Stimulated activated CD8-positive, alpha-beta memory T cell treated with anti-CD3 and anti-CD28 coated beads, Interleukin-2, amount 100 ng/mL, for 1 hour (primary cell): ENCODE data around the gene SEZ6.

Experiments
- DNase-seq, 2 donors: peaks; one replicate each; pipeline ENCODE4 v3.0.0-alpha.2; 2020; ENCODE audit warnings: low read depth in 2 of 2

Gene SEZ6

DNA sequence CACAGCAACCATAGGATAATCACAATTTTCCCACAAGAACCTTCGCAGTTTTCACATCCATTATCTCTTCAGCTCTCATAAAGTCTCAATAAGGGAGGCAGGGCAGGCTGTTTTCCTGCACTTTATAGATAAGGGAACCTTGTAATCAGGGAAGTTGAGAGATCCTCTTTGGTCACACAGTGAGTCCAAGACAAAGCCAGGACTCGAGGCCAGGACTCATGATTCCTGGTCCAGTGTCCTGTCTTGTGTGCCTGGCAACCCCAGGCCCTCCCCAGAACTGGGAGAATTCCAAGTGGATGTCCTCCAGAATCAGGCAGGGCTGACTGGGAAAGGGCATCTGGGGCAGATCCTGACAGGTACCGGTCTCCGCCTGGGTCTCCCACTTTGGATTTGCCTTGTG, 31.4 kb downstream of the SEZ6 start:
- no peak for DNase-seq

- DNase-seq: no peak
Observed at GRCh38 chr17:28973425-28973824, 32.4 kb downstream of the SEZ6 start.

- no peak for DNase-seq
Observed at GRCh38 chr17:28972437-28972836, 33.4 kb downstream of the SEZ6 start.

DNA sequence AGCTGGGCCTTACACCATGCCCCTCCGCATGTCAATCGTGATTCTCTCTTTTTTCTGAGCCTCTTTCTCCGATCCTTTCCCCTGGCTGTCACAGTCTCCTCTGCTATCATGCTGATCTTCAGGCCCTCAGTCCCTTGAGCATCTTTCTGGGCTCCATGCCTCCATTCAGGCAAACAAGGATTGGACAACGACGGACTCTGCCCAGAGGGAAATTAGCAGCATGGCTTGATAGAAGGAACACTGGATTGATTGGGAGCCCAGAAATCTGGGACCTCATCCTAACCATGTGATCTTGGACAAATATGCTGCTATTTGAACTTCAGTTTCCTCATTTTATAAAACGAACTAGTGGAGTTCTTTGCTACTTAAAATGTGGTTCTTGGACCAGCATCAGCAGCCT, 35.0 kb downstream of the SEZ6 start:
- no peak for DNase-seq

- DNase-seq: no peak
Observed at GRCh38 chr17:28969706-28970393, 36.0 kb downstream of the SEZ6 start.

DNA sequence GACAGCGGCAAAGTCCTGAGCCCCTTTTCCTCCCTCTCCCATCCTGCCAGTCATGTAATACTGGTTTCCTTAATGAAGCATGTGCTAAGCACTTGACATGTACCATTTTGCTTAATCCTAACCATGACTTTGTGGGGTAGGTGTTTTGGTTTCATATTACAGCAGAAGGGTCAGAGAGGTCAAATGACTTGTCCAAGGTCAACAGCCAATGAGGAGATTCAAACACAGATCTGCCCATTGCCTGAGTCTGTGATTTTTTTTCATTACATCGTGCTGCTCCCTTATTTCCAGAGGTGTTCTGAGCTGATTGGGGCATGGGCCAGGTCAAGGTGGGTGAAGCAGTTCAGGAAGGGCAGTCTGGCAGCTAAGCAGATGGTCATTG, 36.9 kb downstream of the SEZ6 start:
- DNase-seq: no peak

DNA sequence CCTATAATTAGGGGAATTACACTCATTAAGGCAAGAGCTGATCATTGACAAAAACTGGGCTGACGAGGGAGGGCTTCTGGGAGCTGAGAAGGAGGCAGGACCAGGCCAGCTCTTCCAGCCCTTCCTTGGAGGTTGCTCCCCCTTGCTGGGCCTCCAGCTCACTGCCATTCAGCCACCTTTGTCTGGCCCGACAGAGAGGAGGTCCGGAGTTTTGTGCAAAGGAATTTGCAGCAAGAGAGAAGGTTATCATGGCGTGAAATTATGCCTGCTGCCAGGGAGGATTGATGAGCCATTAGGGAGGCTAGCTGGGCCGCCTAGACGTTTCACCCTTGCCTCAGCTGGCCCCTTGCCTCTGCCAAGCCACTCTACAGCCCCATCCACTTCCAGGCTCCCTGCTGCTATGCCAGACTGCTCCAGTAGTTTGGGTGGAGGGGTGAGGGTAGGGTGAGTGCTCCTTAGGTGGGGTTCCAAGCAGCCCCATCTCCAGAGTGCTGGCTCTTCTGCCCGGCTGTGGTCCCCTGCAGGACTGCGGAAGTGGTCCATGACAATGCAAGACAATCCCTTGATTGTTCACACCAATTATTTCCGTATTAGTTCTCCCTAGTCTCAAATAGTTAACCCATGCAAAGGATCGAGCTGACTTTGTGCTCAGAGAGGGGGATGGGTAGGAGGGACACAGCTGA, 37.5 kb downstream of the SEZ6 start:
- DNase-seq: no peak

DNA sequence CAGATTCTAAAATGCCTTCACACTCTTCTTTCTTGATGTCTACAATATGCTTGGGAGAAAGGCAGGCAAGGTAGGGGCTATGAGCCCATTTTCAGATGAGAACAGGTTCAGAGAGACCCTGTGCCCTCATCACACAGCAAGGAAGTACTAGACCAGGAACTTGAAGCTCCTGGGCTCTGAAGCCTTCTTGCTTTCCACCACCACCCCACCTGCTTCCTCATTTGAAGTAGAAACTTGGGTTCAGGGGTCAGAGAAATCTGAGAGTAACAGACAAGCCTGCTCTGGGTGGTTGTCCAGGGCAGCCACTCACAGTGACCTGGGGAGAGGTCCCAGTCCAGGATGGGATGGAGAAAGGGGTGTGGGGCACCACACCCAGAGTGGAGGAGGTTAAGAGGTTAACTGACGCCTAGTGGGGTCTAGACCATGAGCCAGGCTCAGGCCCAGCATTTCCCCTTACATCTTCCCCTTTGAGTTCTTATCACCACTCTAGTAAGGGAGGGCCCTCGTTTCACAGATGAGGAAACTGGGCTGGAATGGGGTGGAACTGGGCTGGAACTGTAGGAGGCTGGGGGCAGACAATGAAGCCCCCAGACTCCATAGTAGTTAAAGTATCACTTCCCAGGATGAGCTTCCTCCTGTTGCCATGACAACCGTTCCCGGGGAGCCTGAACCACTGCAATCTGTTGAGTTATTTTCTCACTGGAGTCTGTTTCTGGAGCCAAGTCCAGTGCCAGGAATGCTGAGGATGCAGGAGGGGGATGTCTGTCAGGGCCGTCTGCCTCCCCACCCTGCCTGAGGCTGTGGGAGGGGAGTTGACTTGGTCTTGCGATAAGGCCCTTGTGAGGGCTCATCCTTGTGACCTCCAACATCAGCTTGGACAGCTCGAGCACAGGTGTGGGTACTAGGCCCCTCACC, 38.4 kb downstream of the SEZ6 start:
- DNase-seq: no peak

- no peak for DNase-seq
Observed at GRCh38 chr17:28963841-28964240, 42.0 kb downstream of the SEZ6 start.

DNA sequence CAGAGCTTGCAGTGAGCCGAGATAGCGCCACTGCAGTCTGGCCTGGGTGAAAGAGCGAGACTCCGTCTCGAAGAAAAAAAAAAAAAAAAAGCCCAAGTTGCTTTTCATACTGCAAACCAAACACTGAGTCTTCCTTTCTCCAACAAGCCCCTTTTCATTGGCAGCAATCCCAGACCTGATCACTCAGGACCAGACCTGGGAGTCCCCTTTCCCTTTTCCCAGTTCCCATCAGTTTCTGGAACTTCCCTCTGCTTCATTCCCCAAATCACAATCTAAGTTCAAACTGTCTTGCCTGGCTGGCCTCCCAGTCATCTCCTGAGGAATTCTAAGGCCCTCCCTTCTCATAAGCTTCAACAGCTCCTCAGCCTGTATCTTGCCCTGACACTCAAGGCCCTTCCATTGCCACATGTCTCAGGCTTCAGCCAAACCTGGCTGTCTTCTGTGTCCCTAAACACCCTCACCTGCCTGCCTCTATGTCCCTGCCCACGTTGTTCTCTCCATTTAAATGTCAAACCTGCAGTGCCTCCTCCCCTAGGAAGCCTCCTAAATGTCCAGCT, 42.7 kb downstream of the SEZ6 start:
- no peak for DNase-seq

DNA sequence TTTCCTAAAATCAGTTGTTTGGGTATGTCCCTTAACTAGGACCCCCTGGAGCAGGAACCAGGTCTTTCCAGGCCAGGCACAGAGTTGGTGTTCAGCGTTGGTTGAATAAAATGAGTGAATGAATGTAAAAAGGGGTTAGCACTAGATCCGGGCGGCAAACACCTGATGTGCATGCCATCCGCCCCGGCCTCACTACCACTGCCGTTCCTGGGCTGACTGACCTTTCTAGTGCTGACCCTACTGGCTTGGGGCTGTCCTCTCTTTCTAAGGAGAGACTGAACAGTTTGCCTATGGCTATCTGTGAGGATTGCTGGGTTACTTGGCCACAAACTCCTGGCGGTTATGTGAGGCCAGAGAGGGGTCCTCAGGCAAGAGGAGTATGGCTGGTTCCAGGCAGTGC, 44.4 kb downstream of the SEZ6 start:
- no peak for DNase-seq

- no peak for DNase-seq
Observed at GRCh38 chr17:28960256-28961061, 45.4 kb downstream of the SEZ6 start.

- no peak for DNase-seq
Observed at GRCh38 chr17:28959471-28959871, 46.4 kb downstream of the SEZ6 start.

DNA sequence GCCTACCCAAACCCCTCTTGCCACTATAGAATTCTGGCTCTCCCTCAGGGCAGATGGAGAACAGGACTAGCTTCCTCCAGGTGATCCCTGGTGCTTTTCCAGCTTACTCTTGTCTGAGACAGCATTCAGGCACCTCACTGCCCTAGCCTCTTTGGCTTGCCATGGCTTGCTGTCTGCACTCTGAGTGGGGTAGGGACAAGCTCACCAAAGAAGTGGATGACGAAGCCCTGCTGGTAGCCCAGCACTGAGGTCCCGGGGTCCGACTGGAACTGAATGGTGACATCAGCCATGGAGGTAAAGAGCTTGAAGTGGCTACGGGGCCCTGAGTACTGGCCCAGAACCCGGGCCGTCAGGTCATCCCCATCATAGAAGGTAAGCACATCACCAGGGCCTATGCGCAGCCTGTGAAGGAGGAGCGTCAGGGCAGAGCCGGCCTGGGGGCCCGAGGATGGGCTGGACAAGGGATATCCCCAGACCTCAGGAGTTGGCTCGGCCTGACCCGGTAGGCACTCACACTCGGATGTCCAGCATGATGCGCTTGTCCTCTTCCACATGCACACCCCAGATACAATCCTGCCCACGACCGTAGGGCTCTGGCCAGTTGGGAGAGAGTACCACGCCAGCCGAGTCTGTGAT, 46.9 kb downstream of the SEZ6 start:
- no peak for DNase-seq

GRCh38 chr17:28957992-28958355, 47.9 kb downstream of the SEZ6 start:
- DNase-seq: no peak

DNA sequence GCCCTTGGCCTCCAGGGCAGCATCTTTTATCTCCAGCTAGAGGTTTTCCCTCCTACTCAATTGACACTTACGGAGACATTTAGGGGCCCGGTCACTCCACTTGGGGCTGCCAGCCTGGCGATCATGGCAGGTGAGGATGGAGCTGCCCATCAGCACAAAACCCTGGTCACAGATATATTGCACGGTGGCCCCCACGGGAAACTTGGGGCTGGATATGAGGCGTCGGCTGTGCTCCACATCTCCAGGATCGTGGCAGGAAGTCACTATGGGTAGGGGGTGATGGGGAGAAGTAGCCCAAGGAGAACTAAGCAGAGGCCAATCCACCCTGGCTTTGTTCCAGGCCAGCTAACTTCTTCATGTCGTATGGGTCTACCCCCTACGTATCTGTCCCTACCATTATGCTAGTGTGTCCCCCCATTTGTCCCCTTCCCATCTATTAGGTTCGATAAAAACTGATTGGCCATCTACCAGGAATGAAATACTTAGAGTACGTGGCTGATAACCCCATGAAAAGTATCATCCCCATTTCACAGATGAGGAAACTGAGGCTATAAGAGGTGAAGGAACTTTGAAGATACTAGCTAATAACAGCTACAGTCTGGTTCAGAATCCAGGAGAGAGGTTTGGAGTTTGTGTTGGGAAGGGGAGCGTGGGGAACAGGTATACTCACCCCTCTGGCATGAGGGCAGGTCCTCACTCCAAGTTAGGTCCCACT, 48.4 kb downstream of the SEZ6 start:
- no peak for DNase-seq

- no peak for DNase-seq
Observed at GRCh38 chr17:28956861-28957260, 49.0 kb downstream of the SEZ6 start.

DNA sequence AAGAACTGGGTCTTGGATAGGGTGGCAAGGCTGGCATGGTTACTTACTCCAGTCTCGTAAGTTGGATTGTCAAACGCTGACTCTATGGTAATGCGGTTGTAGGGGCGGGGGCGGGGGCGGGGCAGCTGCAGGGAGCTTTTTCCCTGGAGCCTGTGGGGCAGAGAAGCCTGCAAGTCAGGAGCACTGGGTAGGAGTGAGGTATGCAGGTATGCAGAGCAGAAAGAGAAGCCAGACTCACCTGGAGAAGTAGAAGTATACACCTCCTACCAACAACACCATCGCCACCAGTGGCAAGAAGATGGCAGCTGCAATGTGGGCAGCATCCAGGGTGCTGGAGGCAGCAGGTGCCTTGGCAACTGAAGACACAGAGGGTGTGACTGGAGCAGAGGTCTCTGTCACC, 49.7 kb downstream of the SEZ6 start:
- DNase-seq: no peak

DNA sequence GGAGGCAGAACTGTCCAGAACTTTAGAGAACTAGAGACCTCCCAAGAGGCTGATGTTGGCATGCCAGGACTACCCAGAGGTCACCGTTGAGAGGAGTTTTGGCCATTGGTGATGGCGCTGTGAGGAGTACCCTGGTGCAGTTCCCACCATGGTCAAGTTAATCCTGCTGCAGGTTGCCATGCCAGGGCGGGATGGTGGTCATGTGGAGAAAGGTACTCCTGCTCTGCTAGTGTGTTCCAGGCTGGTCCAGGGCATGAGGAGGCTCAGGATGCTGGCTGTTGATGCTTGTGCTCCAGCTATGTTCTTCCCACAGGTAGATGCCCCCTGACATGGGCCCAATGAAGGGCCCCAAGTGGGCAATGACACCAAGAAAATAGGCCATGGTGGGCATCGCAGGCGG, 50.4 kb downstream of the SEZ6 start:
- DNase-seq: no peak

GRCh38 chr17:28954886-28955285, 50.9 kb downstream of the SEZ6 start:
- no peak for DNase-seq
